GM12878 (cell line): Measurements from ENCODE around the gene PIGU. TPM values are rescaled to one million over a fixed set of nuclear protein-coding genes. Genes with fewer than 3 reads are reported as not detected.

ENCODE experiments used
- ASH2L ChIP-seq: fragments of 300-600, 200-600 bp; sonication (generic); IDR thresholded peaks from 2 replicates; pipeline ENCODE4 v1.6.1; 2017; ENCODE audit warnings: low read depth, mild to moderate bottlenecking, borderline replicate concordance
- ATF7 ChIP-seq: fragments of 450-650 bp; IDR thresholded peaks from 2 replicates; pipeline ENCODE4 v1.6.1; 2016; ENCODE audit warnings: low read depth, mild to moderate bottlenecking
- BACH1 ChIP-seq: fragments of 450-650 bp; IDR thresholded peaks from 2 replicates; pipeline ENCODE4 v1.6.1; 2017; ENCODE audit warnings: mild to moderate bottlenecking, borderline replicate concordance
- BHLHE40 ChIP-seq, 2 experiments: fragments of 450-650 bp in 1 of 2; IDR thresholded peaks; 2 replicates each; pipeline ENCODE4 v1.6.1; 2011 to 2017; ENCODE audit warnings: low read depth in 2 of 2, borderline replicate concordance in 1 of 2, improper control_type of control experiment in 1 of 2, low read length in 1 of 2, mild to moderate bottlenecking in 1 of 2
- BMI1 ChIP-seq: fragments of 450-650 bp; IDR thresholded peaks from 2 replicates; pipeline ENCODE4 v1.6.1; 2016; ENCODE audit warnings: mild to moderate bottlenecking, moderate library complexity, borderline replicate concordance
- CBX3 ChIP-seq: fragments of 200-600 bp; sonication (generic); IDR thresholded peaks from 2 replicates; pipeline ENCODE4 v1.6.1; 2016; ENCODE audit warnings: low read depth, borderline replicate concordance
- CHD4 ChIP-seq: fragments of 200-600 bp; sonication (generic); IDR thresholded peaks from 2 replicates; pipeline ENCODE4 v1.6.1; 2016; ENCODE audit warnings: mild to moderate bottlenecking
- EGR1 ChIP-seq, 2 experiments: IDR thresholded peaks; 1 replicate in 1 of 2; 2 replicates in 1 of 2; pipeline ENCODE4 v1.6.1; 2011 to 2012; ENCODE audit warnings: low read depth in 2 of 2, low read length in 2 of 2, borderline replicate concordance in 1 of 2, mild to moderate bottlenecking in 1 of 2, moderate library complexity in 1 of 2
- EZH2 ChIP-seq: IDR thresholded peaks from 2 replicates; pipeline ENCODE4 v1.6.1; 2012; ENCODE audit warnings: low read depth, mild to moderate bottlenecking, control low read depth, inconsistent platforms, low read length, borderline replicate concordance; ENCODE audit not compliant: control insufficient read depth
- IKZF1 ChIP-seq: fragments of 450-650 bp; conservative IDR thresholded peaks from 2 replicates; pipeline ENCODE4 v1.6.1; 2017; ENCODE audit warnings: antibody characterized with exemption, mild to moderate bottlenecking
- IRF3 ChIP-seq: fragments of 450-650 bp; IDR thresholded peaks from 2 replicates; pipeline ENCODE4 v1.6.1; 2014; ENCODE audit warnings: mild to moderate bottlenecking
- KAT2A ChIP-seq: conservative IDR thresholded peaks from 2 replicates; pipeline ENCODE4 v1.6.1; 2011; ENCODE audit warnings: low read depth, low read length; ENCODE audit not compliant: control insufficient read depth
- MTA2 ChIP-seq: fragments of 450-650 bp; IDR thresholded peaks from 2 replicates; pipeline ENCODE4 v1.6.1; 2016; ENCODE audit warnings: low read depth, mild to moderate bottlenecking, moderate library complexity
- MTA3 ChIP-seq: IDR thresholded peaks from 2 replicates; pipeline ENCODE4 v1.6.1; 2012; ENCODE audit warnings: low read length, inconsistent platforms, borderline replicate concordance
- NFYA ChIP-seq: IDR thresholded peaks from 2 replicates; pipeline ENCODE4 v1.6.1; 2011; ENCODE audit warnings: low read depth, mild to moderate bottlenecking, low read length, improper control_type of control experiment, borderline replicate concordance
- POLR2A ChIP-seq: IDR thresholded peaks from 2 replicates; pipeline ENCODE4 v1.6.1; 2011; ENCODE audit warnings: low read depth, mild to moderate bottlenecking, low read length
- POLR2AphosphoS2 ChIP-seq: IDR thresholded peaks from 2 replicates; pipeline ENCODE4 v1.6.1; 2011; ENCODE audit warnings: low read depth, mild to moderate bottlenecking, low read length, improper control_type of control experiment, moderate library complexity
- POLR2AphosphoS5 ChIP-seq: IDR thresholded peaks from 2 replicates; pipeline ENCODE4 v1.6.1; 2011; ENCODE audit warnings: mild to moderate bottlenecking, low read length, inconsistent platforms
- RBBP5 ChIP-seq: fragments of 200-600 bp; sonication (generic); conservative IDR thresholded peaks from 2 replicates; pipeline ENCODE4 v1.6.1; 2016
- RCOR1 ChIP-seq: conservative IDR thresholded peaks from 2 replicates; pipeline ENCODE4 v1.6.1; 2012; ENCODE audit warnings: low read depth, low read length, improper control_type of control experiment
- REST ChIP-seq: IDR thresholded peaks from 2 replicates; pipeline ENCODE4 v1.6.1; 2012; ENCODE audit warnings: mild to moderate bottlenecking, low read depth, low read length
- TCF3 ChIP-seq: IDR thresholded peaks from 2 replicates; pipeline ENCODE4 v1.6.1; 2012; ENCODE audit warnings: low read depth, mild to moderate bottlenecking, low read length, borderline replicate concordance; ENCODE audit not compliant: insufficient read depth
- ZBED1 ChIP-seq: IDR thresholded peaks from 2 replicates; pipeline ENCODE4 v1.6.1; 2016; ENCODE audit warnings: borderline replicate concordance
- ZNF384 ChIP-seq: IDR thresholded peaks from 2 replicates; pipeline ENCODE4 v1.6.1; 2012; ENCODE audit warnings: low read depth, mild to moderate bottlenecking, low read length, improper control_type of control experiment, borderline replicate concordance
- ZZZ3 ChIP-seq: IDR thresholded peaks from 2 replicates; pipeline ENCODE4 v1.6.1; 2011; ENCODE audit warnings: low read depth; ENCODE audit not compliant: control insufficient read depth, insufficient read length
- polyA plus RNA-seq, 11 experiments: library from polyadenylated mRNA; depleted of rRNA in 4 of 11; unstranded in 6 of 11; stranded (reverse) in 5 of 11; fragments of >200 nt; fragmentation: Nextera tagmentation in 4 of 11; fragmentation: Illumina TruSeq in 1 of 11; extraction: Ambion mirVana in 4 of 11; extraction: Trizol in 1 of 11; gene quantifications; 1 replicate in 1 of 11; 2 replicates in 10 of 11; pipeline versions ENCODE4 v1.2.1 to v1.2.3, GENCODE V29; 2011 to 2016; ENCODE audit warnings: inconsistent platforms in 2 of 11, missing spikeins in 2 of 11, low read depth in 1 of 11
- total RNA-seq, 4 experiments: library from RNA; depleted of rRNA in 3 of 4; stranded (reverse); fragments of >200 nt in 3 of 4; fragmentation: Illumina TruSeq in 1 of 4; extraction: Trizol in 1 of 4; gene quantifications; 2 replicates each; pipeline versions ENCODE4 v1.2.1 to v1.2.3, GENCODE V29; 2013 to 2021
- TF ChIP-seq, protein P1 (sequence below): fragments of 450-650 bp; IDR thresholded peaks from 2 replicates; pipeline ENCODE4 v1.6.1; 2017; ENCODE audit warnings: borderline replicate concordance

The PIGU gene
- total and polyA plus RNA-seq, 10 of the 15 experiments (the other 5 are each of a cell fraction or from before 2014, with no cell fraction given): 4.1 to 88.2 (median 25.0) TPM

GRCh38 chr20:34515484-34516246, 161.2 kb downstream of the PIGU start (continued):
- TF ChIP-seq EGR1 (IDR thresholded peaks at IDR 0.05; ENCODE audit: borderline replicate concordance in 1 of 2, low read depth in 2 of 2, low read length in 2 of 2): no peak
- no peak; the same call in 1 of the 2 replicates for TF ChIP-seq ATF7
- no peak for TF ChIP-seq IKZF1
- no peak for TF ChIP-seq IRF3
- no peak for TF ChIP-seq KAT2A
- TF ChIP-seq POLR2A: peak; percentile 69; the same call in 1 of the 2 replicates
- TF ChIP-seq ASH2L: no peak
- no peak for TF ChIP-seq EZH2
- TF ChIP-seq TCF3: no peak
- TF ChIP-seq ZZZ3: no peak
- TF ChIP-seq BACH1: peak; percentile 28; the same call in 1 of the 2 replicates
- TF ChIP-seq, protein P1, sequence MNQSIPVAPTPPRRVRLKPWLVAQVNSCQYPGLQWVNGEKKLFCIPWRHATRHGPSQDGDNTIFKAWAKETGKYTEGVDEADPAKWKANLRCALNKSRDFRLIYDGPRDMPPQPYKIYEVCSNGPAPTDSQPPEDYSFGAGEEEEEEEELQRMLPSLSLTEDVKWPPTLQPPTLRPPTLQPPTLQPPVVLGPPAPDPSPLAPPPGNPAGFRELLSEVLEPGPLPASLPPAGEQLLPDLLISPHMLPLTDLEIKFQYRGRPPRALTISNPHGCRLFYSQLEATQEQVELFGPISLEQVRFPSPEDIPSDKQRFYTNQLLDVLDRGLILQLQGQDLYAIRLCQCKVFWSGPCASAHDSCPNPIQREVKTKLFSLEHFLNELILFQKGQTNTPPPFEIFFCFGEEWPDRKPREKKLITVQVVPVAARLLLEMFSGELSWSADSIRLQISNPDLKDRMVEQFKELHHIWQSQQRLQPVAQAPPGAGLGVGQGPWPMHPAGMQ: no peak
- TF ChIP-seq RBBP5: no peak
- TF ChIP-seq NFYA: no peak
- no peak for TF ChIP-seq CHD4
- 0 out of 2 replicates have a peak, but pooled peaks have one; percentile 16 for TF ChIP-seq MTA2
- TF ChIP-seq ZNF384: no peak
- TF ChIP-seq BMI1: no peak
- no peak; a peak in 1 of 4 replicates for TF ChIP-seq BHLHE40 (IDR thresholded peaks at IDR 0.05; ENCODE audit: borderline replicate concordance in 1 of 2, low read depth in 2 of 2, low read length in 1 of 2)
- no peak for TF ChIP-seq REST
- TF ChIP-seq RCOR1: no peak
- no peak for TF ChIP-seq CBX3
- TF ChIP-seq MTA3: no peak; the same call in 1 of the 2 replicates
- TF ChIP-seq ZBED1: no peak
- TF ChIP-seq POLR2AphosphoS2: no peak; the same call in 1 of the 2 replicates
- peak; percentile 76 for TF ChIP-seq POLR2AphosphoS5
